KG1 (cell line): ENCODE results near the gene AGMO.

ENCODE experiments used
- DNase-seq: peaks from one replicate; lab custom pipeline; 2025; lab: John Stamatoyannopoulos, UW

The AGMO gene

DNA sequence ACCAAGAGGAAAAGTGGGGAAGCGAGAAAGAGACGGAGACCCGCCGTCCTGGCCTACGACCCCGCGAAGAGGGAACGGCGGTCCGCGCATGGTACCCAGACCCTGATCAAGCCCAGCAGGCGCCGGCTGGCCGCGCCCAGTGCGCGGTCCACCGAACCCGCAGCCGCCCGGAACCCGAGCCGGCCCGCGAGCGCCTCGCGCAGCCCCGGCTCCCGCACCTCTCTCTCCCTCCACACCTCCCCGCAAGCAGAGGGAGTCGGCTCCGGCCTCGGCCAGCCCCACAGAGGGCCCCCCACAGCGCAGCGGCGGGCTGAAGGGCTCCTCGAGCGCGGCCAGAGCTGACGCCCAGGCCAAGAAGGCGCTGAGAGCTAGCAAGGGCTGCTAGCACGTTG is 164.7 kb downstream of the AGMO start:
- no peak for DNase-seq

DNA sequence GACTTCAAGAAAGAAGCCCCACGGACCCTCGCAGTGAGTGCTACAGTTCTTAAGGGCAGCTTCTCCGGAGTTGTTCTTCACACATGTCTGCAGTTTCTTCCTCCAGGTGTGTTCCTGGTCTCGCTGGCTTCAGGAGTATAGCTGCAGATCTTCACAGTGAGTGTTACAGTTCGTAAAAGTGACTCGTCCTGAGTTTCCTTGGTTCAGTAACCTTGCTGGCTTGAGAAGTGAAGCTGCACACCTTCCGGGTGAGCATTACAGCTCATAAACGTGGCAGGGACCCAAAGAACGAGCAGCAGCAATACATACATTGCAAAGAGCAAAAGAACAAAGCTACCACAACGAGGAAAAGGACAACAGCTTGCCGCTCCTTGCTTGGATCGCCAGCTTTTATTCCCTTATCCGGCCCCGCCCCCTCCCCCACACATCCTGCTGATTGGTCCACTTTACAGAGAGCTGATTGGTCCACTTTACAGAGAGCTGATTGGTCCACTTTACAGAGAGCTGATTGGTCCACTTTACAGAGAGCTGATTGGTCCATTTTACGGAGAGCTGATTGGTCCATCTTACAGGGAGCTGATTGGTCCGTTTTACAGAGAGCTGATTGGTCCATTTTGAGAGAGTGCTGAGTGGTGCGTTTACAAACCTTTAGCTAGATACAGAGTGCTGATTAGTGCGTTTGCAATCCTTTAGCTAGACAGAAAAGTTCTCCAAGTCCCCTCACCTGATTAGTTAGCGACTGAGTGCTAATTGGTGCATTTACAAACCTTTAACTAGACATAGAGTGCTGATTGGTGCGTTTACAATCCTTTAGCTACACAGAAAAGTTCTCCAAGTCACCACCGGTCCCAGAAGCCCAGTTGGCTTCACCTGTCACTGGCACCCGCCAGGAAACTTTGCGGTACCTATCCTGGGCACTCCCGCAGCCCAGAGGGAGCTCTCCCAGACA is 165.3 kb downstream of the AGMO start:
- DNase-seq, result no peak

DNA sequence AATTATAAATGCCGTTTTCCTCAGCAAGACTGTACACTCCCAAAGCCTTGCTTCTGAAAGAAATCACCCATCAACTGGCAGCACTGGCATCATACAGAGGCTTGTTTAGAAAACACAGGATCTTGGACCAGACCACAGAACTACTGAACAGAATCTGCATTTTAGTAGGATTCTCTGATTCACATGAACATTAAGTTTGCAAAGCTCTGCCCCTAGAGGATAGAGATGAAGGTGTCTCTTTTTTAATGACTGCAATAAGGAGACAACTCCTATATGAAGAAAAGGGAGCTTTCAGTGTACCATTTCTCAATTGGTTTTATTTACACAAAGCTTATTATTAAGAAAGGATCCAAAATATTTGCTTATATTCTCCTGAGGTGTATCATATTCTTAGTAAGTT is 172.7 kb downstream of the AGMO start:
- no peak for DNase-seq

DNA sequence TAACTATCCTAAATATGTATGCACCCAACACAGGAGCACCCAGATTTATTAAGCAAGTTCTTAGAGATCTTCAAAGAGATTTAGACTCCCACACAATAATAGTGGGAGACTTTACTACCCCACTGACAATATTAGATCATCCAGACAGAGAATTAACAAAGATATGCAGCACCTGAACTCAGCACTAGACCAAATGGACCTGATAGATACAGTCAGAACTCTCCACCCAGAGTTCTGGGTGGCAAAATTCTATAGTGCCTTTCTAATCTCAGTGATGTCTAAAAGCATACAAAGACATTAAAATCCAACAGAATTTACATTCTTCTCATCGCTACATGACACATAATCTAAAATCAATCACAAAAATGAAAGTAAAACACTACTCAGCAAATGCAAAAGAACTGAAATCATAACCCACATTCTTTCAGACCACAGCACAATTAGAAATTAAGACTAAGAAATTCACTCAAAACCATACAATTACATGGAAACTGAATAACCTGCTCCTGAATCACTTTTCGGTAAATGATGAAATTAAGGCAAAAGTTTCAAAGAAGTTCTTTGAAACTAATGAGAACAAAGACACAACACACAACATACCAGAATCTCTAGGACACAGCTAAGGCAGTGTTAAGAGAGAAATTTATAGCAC is 183.2 kb downstream of the AGMO start:
- DNase-seq, result no peak

DNA sequence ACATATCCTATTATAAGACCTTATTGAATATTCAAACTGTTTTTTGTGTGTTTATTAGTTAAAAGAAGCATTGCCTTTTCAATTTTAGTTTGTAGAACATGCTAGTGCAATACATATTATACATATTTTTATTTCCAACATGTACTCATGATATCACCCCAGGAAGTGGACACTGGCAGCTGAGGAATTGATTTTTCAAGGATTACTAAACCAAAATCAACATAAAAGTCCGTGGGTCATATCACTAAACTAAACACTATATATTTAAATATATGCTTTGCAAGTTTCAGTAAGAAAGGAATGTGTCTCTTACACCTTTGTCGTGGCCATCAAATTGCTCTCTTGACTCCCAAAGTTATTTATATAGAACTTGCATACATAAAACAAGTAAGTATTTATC is 185.2 kb downstream of the AGMO start:
- DNase-seq, result no peak

DNA sequence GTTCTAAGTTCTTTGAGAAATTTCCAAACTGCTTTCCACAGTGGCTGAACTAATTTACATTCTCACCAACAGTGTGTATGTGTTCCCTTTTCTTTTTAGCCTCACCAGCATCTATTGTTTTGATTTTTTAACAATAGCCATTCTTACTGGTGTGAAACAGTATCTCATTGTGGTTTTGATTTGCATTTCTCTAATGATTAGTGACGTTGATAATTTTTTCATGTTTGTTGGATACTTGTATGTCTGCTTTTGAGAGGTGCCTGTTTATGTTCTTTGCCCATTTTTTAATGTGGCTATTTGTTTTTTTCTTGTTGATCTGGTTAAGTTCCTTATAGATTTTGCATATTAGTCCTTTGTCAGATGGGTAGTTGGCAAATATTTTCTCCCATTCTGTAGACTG is 191.4 kb downstream of the AGMO start:
- DNase-seq, result no peak

DNA sequence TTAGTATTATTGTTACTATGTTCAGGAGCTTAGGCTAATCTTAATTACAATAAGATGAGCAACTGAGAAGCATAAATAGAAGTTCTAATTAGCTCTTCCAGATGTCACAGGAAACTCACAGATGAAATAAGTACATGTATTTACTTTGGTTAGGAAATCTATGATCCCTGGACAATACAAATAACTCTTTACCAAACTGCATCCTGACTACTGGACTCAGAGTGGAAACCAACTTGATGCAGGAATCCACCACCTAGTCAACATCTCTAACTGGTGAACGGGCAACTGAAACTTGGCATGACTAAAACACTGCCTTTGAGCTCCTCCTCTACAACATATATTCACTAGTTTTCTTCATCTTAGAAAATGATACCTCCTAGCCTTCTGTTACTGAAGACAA is 193.2 kb downstream of the AGMO start:
- no peak for DNase-seq

DNA sequence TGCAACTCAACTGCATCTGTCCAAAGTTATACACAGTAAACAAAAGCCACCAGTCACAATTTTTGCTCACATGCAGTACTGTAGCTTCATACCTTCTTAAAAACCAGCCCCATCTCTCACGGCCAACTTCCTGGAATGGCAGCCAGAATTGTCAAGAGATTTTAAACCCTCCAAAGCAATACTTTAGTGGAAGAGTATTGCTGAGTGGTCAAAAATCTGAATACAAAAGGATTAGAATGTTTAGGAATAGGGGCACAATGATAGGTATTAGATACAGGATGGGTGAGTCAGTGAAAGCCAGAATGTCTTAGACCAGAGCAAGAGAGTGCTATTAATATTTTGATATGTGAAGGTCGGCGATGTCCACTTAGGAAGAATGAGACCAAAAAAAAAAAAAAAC is 193.9 kb downstream of the AGMO start:
- DNase-seq, result no peak

DNA sequence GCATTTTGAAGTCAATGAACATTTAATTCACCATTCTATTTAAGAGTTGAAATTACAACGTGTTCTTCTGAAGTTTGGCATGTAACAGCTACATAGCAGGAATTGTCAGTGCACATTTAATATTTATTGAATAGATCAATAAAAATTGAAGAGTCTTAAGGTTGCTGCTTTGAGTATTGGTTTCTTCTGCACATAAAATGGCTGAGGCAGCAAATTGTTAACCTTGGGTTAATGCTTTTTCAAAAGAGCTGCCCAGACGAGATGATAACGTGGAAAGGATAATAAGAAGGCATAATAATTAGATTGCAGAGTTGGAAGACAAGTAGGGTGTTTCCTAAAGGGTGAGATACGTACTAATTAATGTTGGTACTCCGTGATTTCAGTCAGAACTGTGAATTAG is 203.7 kb downstream of the AGMO start:
- DNase-seq, result no peak

DNA sequence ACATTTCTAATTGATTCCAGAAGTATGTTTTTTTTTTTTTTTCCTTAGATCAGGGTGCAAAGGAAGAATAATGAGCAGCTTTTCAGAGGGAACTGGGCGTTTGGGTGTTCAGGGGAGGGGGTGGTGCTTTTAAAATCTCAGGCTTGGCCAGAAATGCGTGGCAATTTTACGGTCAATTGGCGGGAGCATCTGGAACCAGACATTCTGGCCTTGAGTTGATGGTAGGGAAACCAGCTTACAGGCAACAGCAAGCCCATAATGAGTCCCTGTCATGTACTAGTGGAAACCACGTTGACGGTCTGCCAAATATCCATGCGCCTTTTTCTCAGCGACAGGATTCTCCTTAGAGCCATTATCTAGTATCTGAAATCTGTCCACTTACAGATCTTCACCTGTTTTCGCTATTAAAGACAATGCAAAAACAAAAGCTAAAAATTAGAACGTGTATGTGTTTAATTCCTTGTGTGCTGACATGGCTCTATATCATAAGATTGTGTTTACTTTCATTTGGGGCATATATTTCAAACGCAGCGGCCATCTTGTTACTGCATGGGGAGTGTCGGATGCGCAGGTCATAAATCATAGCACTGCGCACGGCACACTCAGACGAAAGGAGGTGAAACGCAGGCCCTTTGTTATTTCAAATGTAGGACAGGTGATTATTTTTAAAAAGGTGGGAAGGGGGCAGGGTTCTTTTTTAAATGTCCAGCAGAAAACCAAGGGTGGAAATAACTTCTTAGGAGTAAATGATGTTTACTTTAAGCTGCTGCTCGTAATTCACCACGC is 209.2 kb downstream of the AGMO start:
- DNase-seq, result no peak

DNA sequence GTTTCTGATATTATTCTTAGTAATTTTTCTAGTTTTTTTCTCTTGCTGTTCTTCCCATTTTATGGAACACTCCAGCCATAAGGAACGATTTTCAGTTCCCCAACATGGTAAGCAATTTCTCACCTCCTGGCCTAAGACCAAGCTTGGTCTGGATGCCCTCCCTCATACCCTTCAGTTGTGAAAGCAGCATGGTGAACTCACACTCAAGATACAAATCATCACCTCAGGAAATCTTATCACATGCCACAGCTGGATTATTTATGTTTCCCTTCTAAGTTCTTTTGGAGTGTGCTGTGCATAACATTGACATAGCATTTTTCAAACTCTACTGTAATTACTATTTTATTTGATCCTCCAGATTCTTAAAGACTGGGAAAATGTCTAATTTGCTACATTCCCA is 216.6 kb downstream of the AGMO start:
- DNase-seq, result no peak

DNA sequence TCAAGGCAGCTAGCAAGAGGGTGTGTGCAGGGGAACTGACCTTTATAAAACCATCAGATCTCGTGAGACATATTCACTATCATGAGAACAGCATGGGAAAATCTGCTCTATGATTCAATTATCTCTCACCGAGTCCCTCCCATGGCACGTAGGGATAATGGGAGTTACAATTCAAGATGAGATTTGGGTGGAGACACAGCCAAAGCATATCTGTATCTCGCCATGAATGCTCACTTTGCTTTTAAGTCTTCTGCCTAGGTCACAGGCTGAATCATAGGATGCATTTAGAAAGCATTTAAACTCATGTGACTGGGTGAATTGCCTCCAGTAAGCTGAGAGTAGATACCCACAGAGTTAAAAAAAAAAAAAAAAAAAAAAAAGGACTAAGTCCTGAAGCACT is 220.0 kb downstream of the AGMO start:
- DNase-seq, result no peak

DNA sequence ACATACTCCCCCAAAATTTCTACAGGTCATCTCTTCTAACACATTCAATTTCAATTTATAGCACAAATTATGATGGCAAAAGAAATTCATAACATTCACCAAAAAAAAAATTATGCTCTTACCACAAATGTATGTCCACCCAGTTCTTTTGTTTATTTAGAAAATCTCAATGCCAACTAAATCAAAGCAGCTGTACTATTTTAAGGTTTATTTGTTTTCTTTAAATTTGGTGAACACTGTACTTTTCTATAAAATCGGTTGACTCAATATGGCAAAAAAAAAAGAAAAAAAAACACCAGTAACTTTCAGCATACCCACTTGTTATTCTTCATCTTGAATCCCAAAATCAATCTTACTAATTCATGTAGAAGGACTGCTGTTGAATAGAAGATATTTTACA is 225.7 kb downstream of the AGMO start:
- DNase-seq, result no peak

DNA sequence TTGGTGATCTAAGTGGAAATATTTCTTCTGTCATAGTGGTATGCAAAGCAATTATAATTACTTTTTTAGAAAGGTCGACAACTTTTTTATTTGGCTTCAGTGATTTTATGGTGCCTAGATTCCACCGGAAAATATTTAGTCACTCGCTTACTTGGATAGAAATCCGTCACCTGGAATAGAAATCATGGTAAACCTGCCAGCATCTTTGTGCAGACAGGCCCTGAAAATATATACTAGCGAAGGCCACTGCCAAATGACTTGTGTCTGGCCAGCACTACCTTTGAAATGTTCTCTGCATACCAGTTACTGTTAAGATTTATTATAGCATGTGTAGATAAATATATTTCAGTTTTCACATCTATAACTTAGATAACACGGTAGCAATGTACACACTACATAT is 226.4 kb downstream of the AGMO start:
- DNase-seq, result no peak

DNA sequence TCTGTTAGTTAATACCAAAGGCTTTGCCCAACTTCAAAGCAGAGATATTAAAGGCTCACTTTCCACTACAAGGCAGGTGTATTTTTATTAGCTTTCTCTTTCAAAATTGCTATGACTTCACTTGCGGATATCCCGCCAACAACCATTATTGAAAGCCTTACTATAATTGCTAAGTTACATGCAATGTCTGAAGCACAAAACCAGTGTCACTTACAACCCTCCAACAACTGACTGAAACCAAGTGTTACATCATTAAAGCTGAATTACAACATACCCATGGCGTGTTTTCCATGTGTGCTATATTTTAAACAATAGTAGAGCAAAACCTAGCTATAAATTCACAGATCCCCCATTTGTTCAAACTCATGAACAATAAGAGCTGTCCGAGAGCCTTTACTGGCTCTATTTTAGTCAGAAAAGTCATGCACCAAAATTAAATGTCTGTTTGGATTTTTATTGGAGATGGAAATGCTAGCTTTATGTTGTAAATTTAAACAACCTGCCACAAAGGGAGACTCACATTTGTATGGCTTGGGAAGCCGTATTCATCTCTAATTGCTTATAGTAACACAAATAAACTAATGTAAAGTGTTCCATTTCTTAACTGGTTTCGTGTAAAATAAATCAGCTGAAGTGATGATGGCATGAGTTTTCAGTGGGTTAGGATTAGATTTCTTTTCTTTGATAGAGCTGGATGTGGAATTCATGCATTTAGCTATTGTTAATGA is 227.1 kb downstream of the AGMO start:
- DNase-seq, result no peak

DNA sequence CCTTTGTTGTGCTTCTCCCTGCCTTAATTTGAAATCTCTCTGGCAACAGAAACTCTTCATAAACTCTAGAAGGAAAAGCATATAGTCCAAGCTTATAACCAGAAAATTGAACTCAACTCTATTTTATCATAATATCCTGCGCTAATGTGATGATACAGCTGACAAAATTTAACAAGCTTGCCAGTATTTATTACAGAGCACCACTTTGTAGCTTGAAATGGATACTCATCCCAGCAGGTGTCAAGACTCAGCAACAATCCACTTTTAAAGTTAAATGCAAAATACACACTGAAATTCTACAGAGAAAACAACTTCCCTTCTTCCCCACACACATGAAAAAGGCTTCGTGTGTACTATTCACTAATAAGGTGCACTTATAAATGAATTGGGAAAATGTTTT is 228.9 kb downstream of the AGMO start:
- DNase-seq, result no peak

DNA sequence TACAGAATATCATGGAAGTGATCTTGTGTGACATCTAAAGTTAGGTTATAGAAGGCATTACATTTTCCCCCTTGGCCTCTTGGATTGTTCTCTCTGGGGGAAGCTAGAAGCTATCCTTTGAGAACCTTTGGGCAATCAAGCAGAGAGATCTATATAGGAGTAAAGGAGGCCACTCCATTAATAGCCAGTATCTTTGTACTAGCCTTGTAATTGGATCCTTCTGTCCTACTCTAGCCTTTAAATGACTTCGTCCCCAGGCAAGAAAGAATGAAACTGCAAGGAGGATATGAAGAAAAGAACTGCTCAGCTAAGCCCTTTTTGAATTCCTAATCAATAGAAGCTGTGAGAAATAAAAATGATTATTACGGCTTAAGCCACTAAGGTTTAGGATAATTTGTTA is 230.9 kb downstream of the AGMO start:
- no peak for DNase-seq

DNA sequence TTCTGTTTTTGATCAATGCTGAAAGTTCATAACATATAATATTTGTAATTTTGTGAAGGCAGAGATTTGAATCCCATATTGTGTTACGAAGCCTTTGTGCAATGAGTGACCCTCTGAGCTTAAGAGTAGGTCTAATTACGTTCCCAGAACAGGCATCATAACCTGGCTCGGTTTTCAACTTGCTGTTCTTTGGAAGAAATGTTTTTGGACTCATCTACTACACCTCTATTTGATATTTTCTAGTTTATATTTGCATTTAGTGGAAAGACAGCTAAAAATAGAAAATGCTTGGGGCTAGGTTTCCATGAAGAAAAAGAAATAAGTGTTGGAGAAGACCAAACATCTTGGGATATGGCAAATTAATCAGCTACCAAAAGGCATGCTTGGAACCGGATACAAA is 234.8 kb downstream of the AGMO start:
- DNase-seq, result no peak

DNA sequence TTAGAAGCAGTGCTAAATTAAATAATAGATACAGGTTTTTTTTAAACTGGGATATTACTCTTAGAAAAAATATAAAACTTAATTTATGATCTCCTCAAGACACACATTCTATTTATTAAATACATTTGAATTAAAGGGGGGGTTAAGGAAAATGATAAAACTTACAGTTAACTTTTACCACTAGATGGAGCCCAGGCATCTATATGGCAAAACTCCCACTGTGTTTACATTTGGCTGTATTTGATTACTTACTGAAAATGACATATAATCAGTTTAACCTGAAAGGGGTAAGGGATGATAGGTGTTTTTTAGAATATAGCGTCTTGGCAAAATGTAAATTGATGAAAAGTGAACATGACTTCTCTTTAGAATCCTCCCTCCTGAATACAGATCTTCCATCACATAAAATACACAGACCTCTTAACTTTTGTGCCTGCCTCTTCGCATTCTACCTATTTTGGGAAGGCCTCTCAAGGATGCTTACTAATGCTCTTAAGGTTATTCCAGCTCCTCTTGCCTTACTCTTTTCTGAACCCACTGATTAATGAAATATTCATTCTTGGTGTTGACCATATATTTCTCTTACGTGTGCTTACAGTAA is 235.7 kb downstream of the AGMO start:
- DNase-seq, result peak; percentile 15

DNA sequence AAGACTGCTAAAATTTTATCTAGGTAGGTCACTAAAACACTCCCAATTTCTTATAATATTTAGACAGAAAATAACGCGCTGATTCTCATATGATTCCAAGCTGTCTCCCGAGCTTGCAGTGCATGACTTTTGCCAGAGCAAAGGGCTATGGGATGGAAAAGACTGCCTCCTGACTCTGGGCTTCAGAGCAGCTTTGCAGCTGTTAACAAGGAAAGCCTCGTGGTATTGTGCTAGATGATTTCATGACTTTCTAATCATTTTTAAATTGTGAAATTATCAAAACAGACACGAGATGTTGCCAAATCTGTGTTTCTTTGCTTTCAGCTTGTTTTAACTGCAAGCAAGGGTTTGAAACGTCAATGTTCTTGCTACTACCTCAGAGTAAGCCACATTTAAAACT is 238.3 kb downstream of the AGMO start:
- no peak for DNase-seq

DNA sequence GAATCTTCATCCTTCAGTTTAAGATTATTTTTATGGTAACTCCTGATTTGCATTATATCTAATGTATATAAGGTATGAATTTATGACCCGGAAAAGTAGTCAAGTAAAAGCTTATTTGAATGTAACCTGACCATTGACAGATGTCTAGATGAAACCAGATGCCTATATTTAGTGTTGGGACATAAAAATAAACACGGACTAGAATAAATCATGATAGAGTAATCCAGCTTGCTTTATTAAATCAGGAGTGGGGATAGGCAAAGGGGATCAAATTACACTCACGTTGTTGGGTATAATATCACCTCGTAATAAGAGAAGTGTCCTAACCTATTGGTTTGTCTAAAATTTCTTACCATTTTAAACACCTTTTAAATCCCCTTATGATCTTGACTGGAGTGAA is 244.6 kb downstream of the AGMO start:
- DNase-seq, result no peak

DNA sequence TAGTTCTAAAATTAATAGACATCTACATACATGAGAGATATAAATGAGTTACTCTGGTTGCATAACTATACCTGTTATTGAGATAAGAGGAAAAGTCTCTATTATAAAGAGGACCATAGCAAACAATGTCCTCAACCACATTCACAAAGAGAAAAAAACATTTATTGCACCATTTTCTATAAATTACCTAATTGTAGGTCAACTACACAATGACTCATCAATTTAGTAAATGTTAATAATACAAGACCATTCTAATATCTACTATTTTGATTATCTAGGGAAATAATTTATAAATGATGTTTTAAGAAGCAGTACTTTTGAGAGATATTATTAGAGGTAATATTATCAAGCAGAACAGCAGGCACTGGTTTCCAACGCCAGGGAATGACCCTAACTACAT is 246.1 kb downstream of the AGMO start:
- no peak for DNase-seq
